H1 (cell line): ENCODE results near the gene ARID5A. TPM values are rescaled to one million over a fixed set of nuclear protein-coding genes. Genes with fewer than 3 reads are reported as not detected.

ENCODE experiments used
- CTCF ChIA-PET: fragments of 300-600 bp; sonication (Branson Sonifier 250); formaldehyde crosslinking; loops from one replicate; lab custom pipeline; 2021; ENCODE audit not compliant: partially characterized antibody; lab: Charles Lee
- POLR2A ChIA-PET: fragments of 300-600 bp; sonication (Branson Sonifier 250); formaldehyde crosslinking; loops from one replicate; lab custom pipeline; 2021; ENCODE audit warnings: inconsistent platforms; ENCODE audit not compliant: partially characterized antibody; lab: Charles Lee
- DNase-seq, 2 experiments: peaks; one replicate each; pipeline versions ENCODE4 v3.0.0 to v3.0.0-alpha.2; 2010 to 2022; ENCODE audit warnings: low spot score in 2 of 2, low read depth in 1 of 2, mixed read lengths in 1 of 2
- FAIRE-seq: peaks from 2 replicates; lab custom pipeline; 2011; peaks lifted over from hg19 to GRCh38; lab: Jason Lieb, UNC
- H2AFZ ChIP-seq: 2 replicates; pipeline ENCODE4 v1.8.1; 2012; ENCODE audit warnings: low read length, inconsistent platforms
- H2AK5ac ChIP-seq: 2 replicates; pipeline ENCODE4 v1.6.1; 2013; ENCODE audit warnings: low read depth, low read length
- H2BK120ac ChIP-seq: replicated peaks from 2 replicates; pipeline ENCODE3; 2013; ENCODE audit warnings: low read depth, low read length, inconsistent platforms
- H2BK12ac ChIP-seq: 2 replicates; pipeline ENCODE4 v1.6.1; 2013; ENCODE audit warnings: low read depth, low read length
- H2BK15ac ChIP-seq: 2 replicates; pipeline ENCODE4 v1.6.1; 2013; ENCODE audit warnings: low read length
- H2BK20ac ChIP-seq: 2 replicates; pipeline ENCODE4 v1.6.1; 2013; ENCODE audit warnings: low read length
- H2BK5ac ChIP-seq: 2 replicates; pipeline ENCODE4 v1.6.1; 2013; ENCODE audit warnings: low read depth, low read length
- H3K14ac ChIP-seq: 2 replicates; pipeline ENCODE4 v1.6.1; 2013; ENCODE audit warnings: inconsistent platforms; ENCODE audit not compliant: insufficient read length
- H3K18ac ChIP-seq: 2 replicates; pipeline ENCODE4 v1.6.1; 2013; ENCODE audit warnings: low read length; ENCODE audit errors: extremely low read depth
- H3K23ac ChIP-seq: 2 replicates; pipeline ENCODE4 v1.6.1; 2013; ENCODE audit warnings: inconsistent platforms; ENCODE audit not compliant: insufficient read length
- H3K23me2 ChIP-seq: 2 replicates; pipeline ENCODE4 v1.6.1; 2013; ENCODE audit warnings: low read depth, low read length
- H3K27ac ChIP-seq: 2 replicates; pipeline ENCODE4 v1.6.1; 2011; ENCODE audit warnings: low read depth, low read length, inconsistent platforms
- H3K27me3 ChIP-seq, 4 experiments: replicated peaks in 1 of 4; 1 replicate in 1 of 4; 2 replicates in 3 of 4; pipeline versions ENCODE4 v1.6.1 to v1.8.1; 2011 to 2013; ENCODE audit warnings: low read length in 3 of 4, mild to moderate bottlenecking in 3 of 4, inconsistent platforms in 2 of 4, mixed read lengths in 2 of 4, moderate library complexity in 1 of 4; ENCODE audit not compliant: control insufficient read depth in 3 of 4, insufficient read depth in 3 of 4; ENCODE audit errors: extremely low read depth in 1 of 4
- H3K36me3 ChIP-seq, 4 experiments: 2 replicates each; pipeline versions ENCODE4 v1.6.1 to v1.8.1; 2011 to 2013; ENCODE audit warnings: mild to moderate bottlenecking in 4 of 4, low read length in 3 of 4, moderate library complexity in 2 of 4, control low read depth in 1 of 4, inconsistent platforms in 1 of 4; ENCODE audit not compliant: insufficient read depth in 4 of 4, control insufficient read depth in 2 of 4
- H3K4ac ChIP-seq: replicated peaks from 2 replicates; pipeline ENCODE3; 2013; ENCODE audit warnings: low read length, low read depth, mixed read lengths, inconsistent platforms; ENCODE audit not compliant: insufficient read length
- H3K4me1 ChIP-seq, 4 experiments: replicated peaks in 1 of 4; 1 replicate in 1 of 4; 2 replicates in 3 of 4; pipeline versions ENCODE4 v1.6.1 to v1.8.1; 2011 to 2013; ENCODE audit warnings: low read length in 3 of 4, inconsistent platforms in 2 of 4, mixed read lengths in 1 of 4; ENCODE audit not compliant: insufficient read depth in 4 of 4, control insufficient read depth in 3 of 4
- H3K4me2 ChIP-seq, 2 experiments: 2 replicates each; pipeline versions ENCODE4 v1.6.1 to v1.8.1; 2011 to 2013; ENCODE audit warnings: low read depth in 2 of 2, low read length in 2 of 2, control low read depth in 1 of 2, inconsistent platforms in 1 of 2, mild to moderate bottlenecking in 1 of 2; ENCODE audit not compliant: insufficient read depth in 1 of 2
- H3K4me3 ChIP-seq, 4 experiments: fragments of 200-600, 300-600 bp in 1 of 4; sonication (generic), shearing (Covaris generic), sonication (Bioruptor Twin) in 1 of 4; 2 replicates each; pipeline versions ENCODE4 v1.5.1 to v1.8.1; 2011 to 2016; ENCODE audit warnings: low read length in 4 of 4, low read depth in 3 of 4, control low read depth in 2 of 4, inconsistent platforms in 2 of 4, mild to moderate bottlenecking in 2 of 4, mixed read lengths in 1 of 4, moderate library complexity in 1 of 4; ENCODE audit not compliant: insufficient read depth in 2 of 4; ENCODE audit errors: extremely low read depth in 1 of 4
- H3K56ac ChIP-seq: replicated peaks from 2 replicates; pipeline ENCODE3; 2013; ENCODE audit warnings: low read depth, mild to moderate bottlenecking, mixed read lengths, low read length, inconsistent platforms; ENCODE audit not compliant: insufficient read length
- H3K79me1 ChIP-seq: 2 replicates; pipeline ENCODE4 v1.6.1; 2013; ENCODE audit warnings: low read depth, low read length, control low read depth
- H3K79me2 ChIP-seq, 2 experiments: 2 replicates each; pipeline versions ENCODE4 v1.6.1 to v1.8.1; 2012 to 2013; ENCODE audit warnings: low read length in 2 of 2, mild to moderate bottlenecking in 2 of 2, inconsistent platforms in 1 of 2; ENCODE audit not compliant: insufficient read depth in 2 of 2, control insufficient read depth in 1 of 2
- H3K9ac ChIP-seq, 4 experiments: replicated peaks in 1 of 4; 1 replicate in 1 of 4; 2 replicates in 3 of 4; pipeline versions ENCODE4 v1.6.1 to v1.8.1; 2011 to 2013; ENCODE audit warnings: low read depth in 3 of 4, low read length in 3 of 4, control low read depth in 2 of 4, mild to moderate bottlenecking in 2 of 4, moderate library complexity in 2 of 4, inconsistent platforms in 1 of 4; ENCODE audit errors: extremely low read depth in 1 of 4
- H3K9me3 ChIP-seq, 2 experiments: 2 replicates each; pipeline versions ENCODE4 v1.6.1 to v1.8.1; 2012 to 2013; ENCODE audit warnings: mild to moderate bottlenecking in 2 of 2, moderate library complexity in 2 of 2, control low read depth in 1 of 2, inconsistent platforms in 1 of 2, low read depth in 1 of 2, low read length in 1 of 2, mixed read lengths in 1 of 2; ENCODE audit not compliant: insufficient read depth in 2 of 2
- H4K20me1 ChIP-seq, 2 experiments: replicated peaks in 1 of 2; 2 replicates each; pipeline versions ENCODE3 to v1.8.1; 2011 to 2013; ENCODE audit warnings: inconsistent platforms in 2 of 2, low read length in 2 of 2, mild to moderate bottlenecking in 1 of 2; ENCODE audit not compliant: insufficient read depth in 2 of 2, control insufficient read depth in 1 of 2
- H4K5ac ChIP-seq: 2 replicates; pipeline ENCODE4 v1.6.1; 2013; ENCODE audit warnings: low read length, low read depth, mixed read lengths, inconsistent platforms; ENCODE audit not compliant: insufficient read length
- H4K8ac ChIP-seq: 2 replicates; pipeline ENCODE4 v1.8.0; 2013; ENCODE audit warnings: mild to moderate bottlenecking, moderate library complexity, low read length, inconsistent platforms; ENCODE audit not compliant: insufficient read depth; ENCODE audit errors: extremely low read depth
- H4K91ac ChIP-seq: replicated peaks from 2 replicates; pipeline ENCODE3; 2013; ENCODE audit warnings: low read length, mixed read lengths, inconsistent platforms; ENCODE audit not compliant: insufficient read length
- EP300 ChIP-seq, 2 experiments: IDR thresholded peaks; 1 replicate in 1 of 2; 2 replicates in 1 of 2; pipeline ENCODE4 v1.6.1; 2011 to 2012; ENCODE audit warnings: low read depth in 2 of 2, low read length in 2 of 2, mild to moderate bottlenecking in 2 of 2, borderline replicate concordance in 1 of 2, inconsistent platforms in 1 of 2, moderate library complexity in 1 of 2
- FOSL1 ChIP-seq: IDR thresholded peaks from 2 replicates; pipeline ENCODE4 v1.6.1; 2011; ENCODE audit warnings: mild to moderate bottlenecking, low read depth, low read length, moderate library complexity; ENCODE audit not compliant: insufficient read depth
- KDM5A ChIP-seq: fragments of 200-600 bp; IDR thresholded peaks from 2 replicates; pipeline ENCODE4 v1.7.1; 2012; ENCODE audit warnings: mild to moderate bottlenecking, low read length, inconsistent platforms, mixed read lengths
- MAX ChIP-seq: IDR thresholded peaks from 2 replicates; pipeline ENCODE4 v1.6.1; 2012; ENCODE audit warnings: inconsistent platforms
- PHF8 ChIP-seq: fragments of 200-600 bp; sonication (generic); conservative IDR thresholded peaks from 2 replicates; pipeline ENCODE4 v1.7.1; 2012; ENCODE audit warnings: low read depth, mild to moderate bottlenecking, inconsistent platforms, low read length, moderate library complexity
- POU5F1 ChIP-seq: IDR thresholded peaks from 2 replicates; pipeline ENCODE4 v1.6.1; 2011; ENCODE audit warnings: low read depth, mild to moderate bottlenecking, low read length, moderate library complexity
- RNF2 ChIP-seq: fragments of 200-900, 300-1000 bp; sonication (generic); IDR thresholded peaks from 2 replicates; pipeline ENCODE4 v1.7.1; 2016; ENCODE audit warnings: borderline replicate concordance, low read depth, mild to moderate bottlenecking, antibody characterized with exemption, low read length; ENCODE audit not compliant: poor library complexity, severe bottlenecking; ENCODE audit errors: missing control alignments
- SP2 ChIP-seq: IDR thresholded peaks from 2 replicates; pipeline ENCODE4 v1.6.1; 2012; ENCODE audit warnings: mild to moderate bottlenecking, low read length, inconsistent platforms
- TBP ChIP-seq: IDR thresholded peaks from 2 replicates; pipeline ENCODE4 v1.6.1; 2011; ENCODE audit warnings: low read depth, low read length, improper control_type of control experiment
- TCF12 ChIP-seq: IDR thresholded peaks from 2 replicates; pipeline ENCODE4 v1.6.1; 2011; ENCODE audit warnings: low read depth, mild to moderate bottlenecking, low read length
- TEAD4 ChIP-seq: IDR thresholded peaks from 2 replicates; pipeline ENCODE4 v1.6.1; 2012; ENCODE audit warnings: low read depth, low read length, inconsistent platforms, mixed read lengths
- WGBS, 2 experiments: shearing (Covaris generic) in 1 of 2; methylation state at CpG; one replicate each; pipeline versions ENCODE4 v1.1.6 to v1.1.7; 2013 to 2015; ENCODE audit warnings: low lambda C conversion rate in 2 of 2, mixed read lengths in 2 of 2, inconsistent platforms in 1 of 2, low coverage in 1 of 2, missing lambda C conversion rate in 1 of 2; ENCODE audit not compliant: insufficient replicate concordance in 2 of 2, insufficient coverage in 1 of 2, insufficient read length in 1 of 2; ENCODE audit errors: extremely low coverage in 1 of 2, missing lambda C conversion rate in 1 of 2; 5-methylcytosine and 5-hydroxymethylcytosine counted together
- polyA plus RNA-seq, 7 experiments: library from polyadenylated mRNA; depleted of rRNA in 3 of 7; stranded (reverse) in 5 of 7; unstranded in 2 of 7; fragments of >200 nt in 5 of 7; fragments of 200-250 nt in 2 of 7; gene quantifications; 1 replicate in 5 of 7; 2 replicates in 1 of 7; 4 replicates in 1 of 7; pipeline versions ENCODE4 v1.2.1 to v1.2.3, GENCODE V29; 2011 to 2013; ENCODE audit warnings: missing spikeins in 2 of 7, mixed read lengths in 2 of 7
- total RNA-seq: library from RNA; stranded (reverse); fragmentation: NEBNext Ultra II Directional; extraction: Animal tissue kit (Norgen Biotek cat#: 25700); gene quantifications from 2 replicates; pipeline ENCODE4 v1.2.1, GENCODE V29; 2021
- TF ChIP-seq, protein P1 (sequence below): IDR thresholded peaks from 2 replicates; pipeline ENCODE4 v1.6.1; 2012; ENCODE audit warnings: low read length, inconsistent platforms

ARID5A gene
- total and polyA plus RNA-seq, 2 of the 8 experiments (the other 6 are each of a cell fraction or from before 2014, with no cell fraction given) = 3.3 to 5.3 TPM

DNA sequence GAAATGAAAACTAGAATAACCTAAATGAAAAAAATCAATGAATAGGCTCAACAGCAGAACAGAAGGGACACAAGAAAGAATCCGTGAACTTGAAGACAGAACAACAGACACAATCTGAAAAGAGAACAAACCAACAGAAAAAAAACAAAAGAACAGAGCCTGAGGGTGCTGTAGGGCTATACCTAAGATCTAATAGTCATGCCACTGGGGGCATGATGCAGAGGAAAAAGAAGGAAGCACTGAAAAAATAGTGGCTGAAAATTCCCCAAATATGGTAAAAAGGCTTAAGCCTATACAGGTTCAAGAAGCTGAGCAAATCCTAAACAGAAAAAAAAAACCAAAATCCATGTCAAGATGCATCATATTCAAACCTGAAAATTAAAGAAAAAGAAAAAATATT, 51.3 kb downstream of the ARID5A start:
- H2BK15ac ChIP-seq = no peak overlapping the region
- no peaks in the 10 kb centered on the region for H3K23me2 ChIP-seq
- no peak overlapping the region for H2AFZ ChIP-seq
- H3K23ac ChIP-seq = no peak overlapping the region
- no peak for DNase-seq
- H4K5ac ChIP-seq = no peak overlapping the region
- no peak overlapping the region for H2AK5ac ChIP-seq
- no peak for FAIRE-seq
- no peak overlapping the region for H4K91ac ChIP-seq
- no peak overlapping the region for H3K27ac ChIP-seq
- no peaks in the 10 kb centered on the region for H3K79me1 ChIP-seq
- no peaks in the 10 kb centered on the region for H4K20me1 ChIP-seq
- no peak overlapping the region for H2BK12ac ChIP-seq
- no peak overlapping the region for H3K56ac ChIP-seq
- H3K9me3 ChIP-seq = no peaks in the 10 kb centered on the region
- no peak overlapping the region for H3K4me3 ChIP-seq
- no peak overlapping the region for H2BK20ac ChIP-seq
- POLR2A ChIA-PET = no interaction called here
- no peak overlapping the region for H4K8ac ChIP-seq
- no peak overlapping the region for H2BK5ac ChIP-seq
- CTCF ChIA-PET = no interaction called here
- no peaks in the 10 kb centered on the region for H3K79me2 ChIP-seq
- no peak overlapping the region for H3K9ac ChIP-seq
- no peak overlapping the region for H3K4me2 ChIP-seq
- 83% methylated on average over 1 of the region's 1 CpG; no CpG with 5 or more reads in 1 of the 2 experiments for WGBS, 2 experiments
- no peak overlapping the region for H3K4ac ChIP-seq
- no peaks in the 10 kb centered on the region for H3K27me3 ChIP-seq
- H3K18ac ChIP-seq = no peak overlapping the region
- H3K14ac ChIP-seq = no peak overlapping the region
- H3K4me1 ChIP-seq = no peaks in the 10 kb centered on the region
- H2BK120ac ChIP-seq = no peak overlapping the region
- peaks cover 0 to 4% (median under 1%) of the 10 kb centered on the region in 4 experiments; a peak in 4 of 8 replicates for H3K36me3 ChIP-seq
- TF ChIP-seq RNF2 (no peak), FOSL1 (no peak), PHF8 (no peak), TCF12 (no peak), SP2 (no peak), POU5F1 (no peak), TBP (no peak), MAX (no peak), EP300 (IDR thresholded peaks at IDR 0.05; ENCODE audit: borderline replicate concordance in 1 of 2, low read depth in 2 of 2, low read length in 2 of 2) (no peak), TEAD4 (no peak), KDM5A (no peak)
- TF ChIP-seq, protein P1, sequence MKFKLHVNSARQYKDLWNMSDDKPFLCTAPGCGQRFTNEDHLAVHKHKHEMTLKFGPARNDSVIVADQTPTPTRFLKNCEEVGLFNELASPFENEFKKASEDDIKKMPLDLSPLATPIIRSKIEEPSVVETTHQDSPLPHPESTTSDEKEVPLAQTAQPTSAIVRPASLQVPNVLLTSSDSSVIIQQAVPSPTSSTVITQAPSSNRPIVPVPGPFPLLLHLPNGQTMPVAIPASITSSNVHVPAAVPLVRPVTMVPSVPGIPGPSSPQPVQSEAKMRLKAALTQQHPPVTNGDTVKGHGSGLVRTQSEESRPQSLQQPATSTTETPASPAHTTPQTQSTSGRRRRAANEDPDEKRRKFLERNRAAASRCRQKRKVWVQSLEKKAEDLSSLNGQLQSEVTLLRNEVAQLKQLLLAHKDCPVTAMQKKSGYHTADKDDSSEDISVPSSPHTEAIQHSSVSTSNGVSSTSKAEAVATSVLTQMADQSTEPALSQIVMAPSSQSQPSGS = no peak
